GM12865 (cell line): ENCODE results near the gene PRB3.

ENCODE experiments used
- DNase-seq: peaks from one replicate; pipeline ENCODE4 v3.0.0; 2010; ENCODE audit warnings: low read depth
- H3K4me3 ChIP-seq: 2 replicates; pipeline ENCODE4 v1.5.1; 2011; ENCODE audit warnings: mild to moderate bottlenecking, low read depth, low read length, control low read depth
- CTCF ChIP-seq: IDR thresholded peaks from 2 replicates; pipeline ENCODE4 v1.5.1; 2011; ENCODE audit warnings: low read length, control low read depth, low read depth, inconsistent platforms; ENCODE audit not compliant: insufficient read depth; ENCODE audit errors: missing control alignments

PRB3 gene

DNA sequence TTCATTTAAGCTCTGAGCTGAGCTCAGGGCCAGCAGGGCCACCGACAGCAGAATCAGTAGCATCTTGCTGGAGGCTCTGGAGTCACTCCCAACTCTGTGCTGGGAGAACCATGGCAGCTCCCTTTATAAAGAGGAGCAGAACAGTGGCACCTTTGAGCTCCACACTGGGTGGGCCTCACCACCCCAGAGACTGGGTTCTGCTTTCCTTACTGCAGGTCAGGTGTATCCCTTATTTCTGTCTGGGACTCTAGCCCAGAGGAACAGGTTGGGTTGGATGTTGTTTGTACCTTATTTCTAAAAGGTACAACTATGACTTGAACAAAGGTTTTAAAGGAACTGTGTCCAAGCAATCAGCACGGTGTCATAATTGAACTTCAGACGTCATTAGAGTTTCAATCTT, at the start of gene PRB3:
TSS of gene PRB3 (minus strand) at position 101 of the 400 bp plus-strand sequence. CDS start at position 63, 38 bp downstream.
- H3K4me3 ChIP-seq: no peak within 1 kb of the TSS
- no peak for TF ChIP-seq CTCF
- no peak for DNase-seq

DNA sequence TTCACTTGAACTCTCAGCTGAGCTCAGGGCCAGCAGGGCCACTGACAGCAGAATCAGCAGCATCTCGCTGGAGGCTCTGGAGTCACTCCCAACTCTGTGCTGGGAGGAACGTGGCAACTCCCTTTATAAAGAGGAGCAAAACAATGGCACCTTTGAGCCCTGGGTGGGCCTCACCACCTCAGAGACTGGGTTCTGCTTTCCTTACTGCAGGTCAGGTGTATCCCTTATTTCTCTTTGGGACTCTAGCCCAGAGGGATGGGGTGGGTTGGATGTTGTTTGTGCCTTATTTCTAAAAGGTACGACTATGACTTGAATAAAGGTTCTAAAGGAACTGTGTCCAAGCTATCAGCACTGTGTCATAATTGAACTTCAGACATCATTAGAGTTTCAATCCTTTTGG, 40.8 kb upstream of the PRB3 start, which contains the start of gene PRB4:
TSS of gene PRB4 (minus strand) at position 101 of the 400 bp plus-strand sequence. CDS start at position 63, 38 bp downstream.
- no peak for DNase-seq
- TF ChIP-seq CTCF: no peak
- H3K4me3 ChIP-seq: no peak within 1 kb of the TSS

- no peak for DNase-seq
- no peak for TF ChIP-seq CTCF
- no peak overlapping the region for H3K4me3 ChIP-seq
Measured at GRCh38 chr12:11307143-11307542, 37.6 kb upstream of the PRB3 start.

DNA sequence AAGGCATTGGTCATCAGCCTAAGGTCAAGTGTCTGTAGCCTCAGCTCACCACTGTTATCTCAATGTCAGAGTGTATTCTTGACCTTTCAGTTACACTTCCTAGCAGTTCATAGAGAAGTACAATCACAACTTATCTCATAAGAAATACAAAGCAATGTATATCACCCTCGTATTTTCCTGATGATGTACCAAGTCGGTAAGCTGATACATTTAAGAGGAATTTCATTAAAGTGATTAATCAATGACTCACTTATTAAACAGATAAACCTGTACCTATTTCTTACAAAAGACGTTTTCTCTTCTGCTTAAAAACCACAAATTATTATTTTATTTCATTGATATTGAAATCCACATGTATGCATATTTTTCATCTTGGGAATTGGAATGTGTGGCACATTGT, 3.9 kb upstream of the PRB3 start:
- H3K4me3 ChIP-seq: no peak overlapping the region
- no peak for TF ChIP-seq CTCF
- DNase-seq: no peak

DNA sequence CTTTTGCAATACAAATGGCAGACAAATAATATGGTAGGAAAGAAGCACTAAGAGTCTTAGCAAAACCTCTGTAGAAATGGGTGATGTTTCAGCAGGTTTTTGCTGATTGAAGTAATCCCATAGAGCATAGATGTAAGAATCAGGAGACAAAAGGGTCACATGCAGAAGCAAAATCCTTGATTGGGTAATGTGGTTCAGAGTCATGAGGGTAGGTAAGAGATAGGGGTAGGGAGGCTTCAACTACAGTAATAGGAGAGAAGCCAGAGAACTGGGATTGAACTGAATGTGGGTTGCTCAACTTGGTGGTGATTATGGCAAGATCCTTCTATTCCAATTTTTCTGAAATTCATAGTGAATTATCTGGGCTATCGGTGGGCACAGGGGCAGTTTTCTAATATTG, 5.0 kb downstream of the PRB3 start:
- no peak overlapping the region for H3K4me3 ChIP-seq
- TF ChIP-seq CTCF: no peak
- no peak for DNase-seq

DNA sequence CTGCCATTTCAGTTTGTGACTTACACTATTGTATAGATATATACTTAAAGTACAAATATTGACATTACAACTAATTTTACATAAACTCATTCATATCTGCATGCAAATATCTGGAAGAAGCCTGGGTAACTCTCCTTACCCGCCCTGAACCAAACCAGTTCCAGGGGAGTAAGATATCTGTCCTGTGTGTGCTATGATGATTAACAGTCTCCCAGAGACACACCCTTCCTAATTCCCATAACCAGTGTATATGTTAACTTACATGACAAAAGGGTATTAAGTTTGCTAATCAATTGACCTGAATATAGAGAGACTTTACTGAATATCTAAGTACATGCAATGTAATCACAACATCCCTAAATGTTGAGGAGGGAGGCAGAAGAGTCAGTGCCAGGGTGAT, 23.0 kb downstream of the PRB3 start:
- no peak for TF ChIP-seq CTCF
- no peak for DNase-seq
- H3K4me3 ChIP-seq: no peak overlapping the region

DNA sequence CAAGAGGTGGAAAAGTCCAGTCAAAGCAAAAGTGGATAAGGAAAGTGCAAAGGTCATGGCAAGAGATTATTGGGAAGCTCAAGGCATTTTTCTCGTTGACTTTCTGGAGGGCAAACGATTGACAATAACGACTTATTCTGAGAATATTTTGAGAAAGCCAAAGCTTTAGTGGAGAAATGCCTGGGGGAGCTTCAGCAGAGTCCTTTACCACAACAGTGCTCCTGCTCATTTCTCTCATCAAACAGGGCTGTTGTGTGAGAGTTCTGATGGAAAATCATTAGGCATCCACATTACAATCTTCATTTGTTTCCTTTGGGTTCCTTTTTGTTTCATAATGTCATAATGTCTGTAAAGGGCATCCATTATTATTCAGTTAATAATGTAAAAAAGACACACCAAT, 26.9 kb downstream of the PRB3 start:
- no peak overlapping the region for H3K4me3 ChIP-seq
- no peak for TF ChIP-seq CTCF
- DNase-seq: no peak
